GM18507 (cell line): ENCODE data around the gene HECTD4.
"Not testable (repeated sequence)": the region's sequence is repeated elsewhere in the genome, so short reads cannot be mapped to it uniquely, and the experiment has no call there.

Source experiments
- DNase-seq: peaks from one replicate; pipeline ENCODE4 v3.0.0; 2011; ENCODE audit warnings: low read depth; ENCODE audit not compliant: insufficient read length; ENCODE audit errors: extremely low spot score
- FAIRE-seq: peaks from 2 replicates; lab custom pipeline; 2011; peaks lifted over from hg19 to GRCh38; lab: Jason Lieb, UNC

The HECTD4 gene

DNA sequence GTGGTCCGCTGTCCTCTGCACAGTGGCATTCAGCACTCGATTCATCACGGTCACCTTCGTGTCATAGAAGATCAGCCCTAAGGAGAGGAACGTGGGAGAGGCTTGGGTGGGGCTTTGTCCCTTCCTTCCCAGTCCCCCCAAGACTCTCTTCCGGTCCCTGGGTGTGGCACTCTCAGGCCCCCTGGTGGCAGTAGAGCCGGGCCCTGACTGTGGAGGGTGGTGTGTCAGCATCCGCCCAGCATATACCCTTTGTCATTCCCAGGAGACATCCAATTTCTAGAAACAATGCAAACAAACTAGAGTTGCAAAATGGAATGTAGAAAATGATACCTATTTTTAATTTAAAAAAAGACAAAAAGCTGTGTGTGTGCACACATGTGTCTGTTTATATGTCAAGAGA is 211.9 kb downstream of the HECTD4 start:
- DNase-seq, result no peak
- FAIRE-seq, result no peak

DNA sequence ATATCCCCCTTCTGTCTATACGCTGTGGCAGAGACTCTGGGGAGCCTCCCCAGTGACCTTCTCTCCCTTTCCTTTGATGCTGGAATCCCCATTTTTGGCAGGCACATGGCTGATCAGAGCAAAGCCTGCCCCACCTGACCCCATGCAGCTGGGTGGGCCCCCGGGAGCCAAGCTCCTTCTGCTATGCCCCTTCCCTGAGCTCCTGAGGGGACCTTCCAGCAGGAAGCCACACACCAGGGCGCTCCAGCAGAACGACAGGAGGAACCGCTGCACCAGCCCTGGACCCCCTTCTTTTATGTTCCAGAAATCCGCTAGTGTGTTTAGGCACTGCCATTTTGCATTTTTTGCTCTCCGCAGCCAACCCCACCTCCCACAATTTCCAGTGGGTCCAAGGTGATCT is 212.3 kb downstream of the HECTD4 start:
- FAIRE-seq (no peak), DNase-seq (no peak)

- DNase-seq (no peak), FAIRE-seq (no peak)
These were observed 212.9 kb downstream of the HECTD4 start for GRCh38 chr12:112169161-112169872.

DNA sequence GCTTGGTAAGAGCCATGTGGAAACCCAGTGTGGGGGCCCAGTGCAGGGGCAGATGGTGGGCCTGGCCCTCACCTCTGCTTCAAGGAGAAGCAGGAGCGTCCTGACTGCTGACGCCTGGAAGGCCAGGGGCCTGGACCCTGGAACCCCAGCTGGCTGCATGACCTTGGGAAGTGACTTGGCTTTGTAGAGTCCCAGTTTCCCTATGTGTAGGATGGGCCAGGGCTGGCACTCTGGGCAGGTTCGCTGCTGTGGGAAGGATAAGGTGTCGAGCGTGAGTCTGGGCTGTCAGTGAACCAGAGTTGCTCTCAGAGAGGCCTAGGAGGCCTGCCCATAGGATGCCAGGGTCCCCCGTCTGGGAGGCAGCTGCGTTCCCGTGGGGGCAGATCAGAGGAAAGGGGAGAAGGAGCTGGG is 213.7 kb downstream of the HECTD4 start:
- FAIRE-seq, result no peak
- no peak for DNase-seq

- no peak for DNase-seq
- no peak for FAIRE-seq
These were observed 214.3 kb downstream of the HECTD4 start for GRCh38 chr12:112167718-112168525.

GRCh38 chr12:112167031-112167461 is 215.2 kb downstream of the HECTD4 start:
- DNase-seq (no peak), FAIRE-seq (no peak)

- FAIRE-seq (no peak), DNase-seq (no peak)
These were observed 215.9 kb downstream of the HECTD4 start for GRCh38 chr12:112166051-112167015.

- no peak for FAIRE-seq
- DNase-seq, result no peak
These were observed 216.6 kb downstream of the HECTD4 start for GRCh38 chr12:112165624-112166023.

DNA sequence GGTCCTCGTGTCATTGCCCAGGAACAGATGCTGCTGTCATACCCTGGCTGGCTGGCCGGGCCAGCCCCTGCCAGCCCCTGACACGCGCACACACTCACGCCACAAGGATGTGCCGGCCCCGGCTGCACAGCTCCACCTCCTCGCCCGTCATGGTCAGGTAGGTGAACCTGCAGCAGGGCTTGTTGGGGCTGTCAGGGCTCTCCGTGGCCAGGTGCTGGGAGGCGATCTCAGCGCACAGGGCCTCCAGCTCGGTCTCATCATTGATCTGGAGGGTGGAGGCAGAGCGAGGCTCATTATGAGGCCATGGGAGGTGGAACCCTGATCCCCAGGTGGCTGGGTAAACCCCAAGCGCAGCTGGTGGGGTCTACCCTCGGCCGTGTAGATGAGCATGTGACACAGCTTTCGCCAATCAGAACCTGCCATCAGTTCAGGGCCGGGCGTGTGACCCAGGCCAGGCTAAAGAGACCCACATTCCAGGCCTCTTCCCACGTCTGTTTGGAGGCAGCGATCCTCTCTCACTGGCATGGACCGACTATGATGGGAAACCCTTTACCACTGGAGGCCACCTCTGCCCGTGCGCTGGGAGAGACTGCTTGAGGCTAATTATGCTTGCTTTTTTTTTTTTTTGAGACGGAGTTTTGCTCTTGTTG is 218.1 kb downstream of the HECTD4 start:
- no peak for DNase-seq
- FAIRE-seq, result no peak

DNA sequence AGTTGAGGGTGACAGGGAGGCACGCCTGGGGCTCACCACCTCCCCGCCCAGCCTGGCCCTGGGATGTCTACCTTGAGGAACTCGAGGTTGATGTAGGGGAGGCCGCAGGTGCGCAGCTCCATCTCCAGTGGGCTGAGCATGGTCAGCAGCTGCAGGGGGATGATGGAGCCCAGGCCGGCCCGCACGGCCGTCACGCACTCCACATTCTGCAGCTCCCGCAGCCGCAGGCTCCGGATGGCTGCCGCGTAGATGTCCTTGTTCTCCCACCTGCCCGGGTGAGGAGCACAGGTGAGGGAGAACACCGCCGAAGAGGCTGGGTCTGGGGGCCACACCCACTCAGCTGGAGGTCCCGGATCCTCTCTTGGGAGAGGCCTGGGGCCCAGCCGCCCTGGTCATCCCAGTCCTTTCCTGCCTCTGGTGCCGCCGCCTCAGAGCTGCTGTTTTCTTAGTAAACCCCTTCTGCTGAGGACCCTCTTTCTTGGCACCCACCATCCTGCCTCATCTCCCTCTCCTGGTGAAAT is 218.7 kb downstream of the HECTD4 start:
- FAIRE-seq (no peak), DNase-seq (no peak)

- no peak for DNase-seq
- no peak for FAIRE-seq
These were observed 219.2 kb downstream of the HECTD4 start for GRCh38 chr12:112163056-112163455.

GRCh38 chr12:112162241-112162790 is 219.9 kb downstream of the HECTD4 start:
- FAIRE-seq, result no peak

GRCh38 chr12:112161711-112162110 is 220.5 kb downstream of the HECTD4 start:
- no peak for FAIRE-seq

More at GRCh38 chr12:112162241-112162790, 219.9 kb downstream of the HECTD4 start:
- no peak for DNase-seq

DNA sequence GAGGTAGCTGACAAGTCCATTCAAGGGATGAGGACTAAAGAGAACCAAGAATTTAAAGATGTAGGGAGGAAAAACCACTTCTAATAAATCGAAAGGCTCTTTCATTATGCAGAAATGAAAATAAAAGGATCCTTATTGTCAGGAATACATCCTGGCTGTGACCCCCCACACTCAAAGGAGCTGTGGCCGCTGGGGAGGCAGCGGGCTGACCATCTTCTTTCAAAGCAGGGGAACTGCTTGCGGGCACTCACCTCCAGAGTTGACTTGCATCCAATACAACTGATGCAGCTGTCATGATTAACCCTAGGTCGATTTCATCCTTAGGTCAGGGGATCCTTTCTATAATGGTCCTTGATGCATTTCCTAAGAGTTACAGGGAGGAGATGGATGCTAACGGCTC is 221.6 kb downstream of the HECTD4 start:
- no peak for FAIRE-seq
- no peak for DNase-seq

More at GRCh38 chr12:112161711-112162110, 220.5 kb downstream of the HECTD4 start:
- DNase-seq, result no peak

DNA sequence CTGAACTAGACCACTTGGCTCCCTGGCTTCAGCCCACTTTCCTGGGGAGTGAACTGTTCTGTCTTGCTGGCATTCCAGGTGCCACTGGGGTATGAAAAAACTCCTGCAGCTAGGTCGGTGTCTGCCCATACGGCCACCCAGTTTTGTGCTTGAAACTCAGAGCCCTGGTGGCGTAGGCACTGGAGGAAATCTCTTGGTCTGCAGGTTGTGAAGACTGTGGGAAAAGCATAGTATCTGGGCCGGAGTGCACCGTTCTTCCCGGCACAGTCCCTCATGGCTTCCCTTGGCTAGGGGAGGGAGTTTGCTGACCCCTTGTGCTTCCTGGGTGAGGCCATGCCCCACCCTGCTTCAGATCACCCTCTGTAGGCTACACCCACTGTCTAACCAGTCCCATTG is 223.1 kb downstream of the HECTD4 start:
- FAIRE-seq, result no peak
- DNase-seq, result no peak

- not testable (repeated sequence) for FAIRE-seq, DNase-seq
These were observed 223.6 kb downstream of the HECTD4 start for GRCh38 chr12:112158461-112159145.

DNA sequence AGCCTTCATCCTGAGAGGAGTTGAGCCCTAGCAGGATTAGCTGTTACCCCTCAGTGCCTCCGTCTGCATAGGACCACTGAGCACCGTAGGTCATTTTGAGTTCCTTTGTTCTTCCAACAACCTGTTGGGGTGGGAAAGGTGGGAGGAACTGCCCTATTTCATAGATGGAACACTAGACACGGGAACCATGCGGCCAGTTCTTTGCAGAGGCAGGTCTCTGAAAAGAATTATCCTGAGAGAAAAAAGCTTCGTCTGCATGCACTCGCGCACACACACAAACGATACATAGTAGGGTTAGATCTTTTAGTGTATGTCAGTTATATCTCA is 228.4 kb downstream of the HECTD4 start:
- no peak for DNase-seq

GRCh38 chr12:112153181-112153892 is 228.9 kb downstream of the HECTD4 start:
- no peak for FAIRE-seq
- no peak for DNase-seq

More for the DNA sequence above, 228.4 kb downstream of the HECTD4 start:
- no peak for FAIRE-seq
